Skeletal muscle cell (primary cell): ENCODE results near the gene FAM13A.
"Not testable (repeated sequence)": the region's sequence is repeated elsewhere in the genome, so short reads cannot be mapped to it uniquely, and the experiment has no call there.

Source experiments
- DNase-seq: peaks from one replicate; pipeline ENCODE4 v3.0.0-alpha.2; 2010; ENCODE audit warnings: low read depth
- H3K4me3 ChIP-seq: 2 replicates; pipeline ENCODE4 v1.5.1; 2011; ENCODE audit warnings: low read depth, mild to moderate bottlenecking, control low read depth, low read length, moderate library complexity

FAM13A gene

GRCh38 chr4:88919056-88919455, 137.9 kb downstream of the FAM13A start:
- no peak for DNase-seq
- no peak overlapping the region for H3K4me3 ChIP-seq

- not testable (repeated sequence) for H3K4me3 ChIP-seq, DNase-seq
Observed at GRCh38 chr4:88913181-88913580, 143.8 kb downstream of the FAM13A start.

GRCh38 chr4:88911246-88912212, 145.5 kb downstream of the FAM13A start:
- DNase-seq: no peak
- no peak overlapping the region for H3K4me3 ChIP-seq

- no peak for DNase-seq
- no peak overlapping the region for H3K4me3 ChIP-seq
Observed at GRCh38 chr4:88910101-88910500, 146.9 kb downstream of the FAM13A start.

- DNase-seq: no peak
- no peak overlapping the region for H3K4me3 ChIP-seq
Observed at GRCh38 chr4:88908521-88908920, 148.5 kb downstream of the FAM13A start.

GRCh38 chr4:88908003-88908402, 149.0 kb downstream of the FAM13A start:
- DNase-seq: no peak

GRCh38 chr4:88907478-88907877, 149.5 kb downstream of the FAM13A start:
- H3K4me3 ChIP-seq: no peak overlapping the region
- DNase-seq: no peak

More at GRCh38 chr4:88908003-88908402, 149.0 kb downstream of the FAM13A start:
- no peak overlapping the region for H3K4me3 ChIP-seq

- not testable (repeated sequence) for DNase-seq, H3K4me3 ChIP-seq
Observed at GRCh38 chr4:88904240-88904639, 152.7 kb downstream of the FAM13A start.

- DNase-seq: no peak
- no peak overlapping the region for H3K4me3 ChIP-seq
Observed at GRCh38 chr4:88900432-88900831, 156.6 kb downstream of the FAM13A start.

- no peak for DNase-seq
- H3K4me3 ChIP-seq: no peak overlapping the region
Observed at GRCh38 chr4:88897752-88898151, 159.2 kb downstream of the FAM13A start.

GRCh38 chr4:88897180-88897579, 159.8 kb downstream of the FAM13A start:
- H3K4me3 ChIP-seq: no peak overlapping the region
- DNase-seq: no peak

GRCh38 chr4:88893961-88894360, 163.0 kb downstream of the FAM13A start:
- H3K4me3 ChIP-seq: no peak overlapping the region
- DNase-seq: no peak

GRCh38 chr4:88892646-88893045, 164.3 kb downstream of the FAM13A start:
- no peak overlapping the region for H3K4me3 ChIP-seq
- no peak for DNase-seq

- H3K4me3 ChIP-seq: no peak overlapping the region
- DNase-seq: no peak
Observed at GRCh38 chr4:88891636-88892035, 165.3 kb downstream of the FAM13A start.

- DNase-seq, H3K4me3 ChIP-seq: not testable (repeated sequence)
Observed at GRCh38 chr4:88887409-88887808, 169.6 kb downstream of the FAM13A start.

GRCh38 chr4:88881227-88881569, 175.8 kb downstream of the FAM13A start:
- DNase-seq: no peak
- no peak overlapping the region for H3K4me3 ChIP-seq

GRCh38 chr4:88880501-88881226, 176.3 kb downstream of the FAM13A start:
- no peak overlapping the region for H3K4me3 ChIP-seq
- DNase-seq: no peak

- no peak overlapping the region for H3K4me3 ChIP-seq
- no peak for DNase-seq
Observed at GRCh38 chr4:88879991-88880390, 177.0 kb downstream of the FAM13A start.

GRCh38 chr4:88878642-88879041, 178.3 kb downstream of the FAM13A start:
- no peak for DNase-seq
- H3K4me3 ChIP-seq: no peak overlapping the region

GRCh38 chr4:88870428-88870827, 186.6 kb downstream of the FAM13A start:
- DNase-seq: no peak
- H3K4me3 ChIP-seq: no peak overlapping the region

GRCh38 chr4:88868510-88868909, 188.5 kb downstream of the FAM13A start:
- no peak overlapping the region for H3K4me3 ChIP-seq
- no peak for DNase-seq
